Loucy (cell line): ENCODE measurements around the gene SH3BP5.

Experiments
- H2AFZ ChIP-seq: fragments of 200-600 bp; sonication (generic); 2 replicates; pipeline ENCODE4 v1.6.0; 2016; ENCODE audit warnings: antibody characterized with exemption, mild to moderate bottlenecking, low read length, moderate library complexity
- H3F3A ChIP-seq: fragments of 200-600 bp; 2 replicates; pipeline ENCODE4 v1.6.0; 2016; ENCODE audit warnings: antibody characterized with exemption, low read depth, mild to moderate bottlenecking
- H3K27me3 ChIP-seq: fragments of 200-600 bp; sonication (generic); 2 replicates; pipeline ENCODE4 v1.6.1; 2014; ENCODE audit warnings: low read length, mild to moderate bottlenecking; ENCODE audit not compliant: insufficient read depth, poor library complexity, severe bottlenecking
- H3K36me3 ChIP-seq: fragments of 200-600 bp; sonication (generic); 2 replicates; pipeline ENCODE4 v1.6.1; 2016; ENCODE audit warnings: low read length; ENCODE audit not compliant: insufficient read depth
- H3K4me1 ChIP-seq: fragments of 200-600 bp; sonication (generic); 2 replicates; pipeline ENCODE4 v1.5.1; 2014; ENCODE audit warnings: low read length, mild to moderate bottlenecking; ENCODE audit not compliant: insufficient read depth, poor library complexity, severe bottlenecking
- H3K4me2 ChIP-seq: fragments of 200-600 bp; sonication (generic); 2 replicates; pipeline ENCODE4 v1.6.0; 2014; ENCODE audit warnings: antibody characterized with exemption, low read length, low read depth, mild to moderate bottlenecking; ENCODE audit not compliant: poor library complexity, severe bottlenecking
- H3K4me3 ChIP-seq: fragments of 200-600 bp; sonication (generic); 2 replicates; pipeline ENCODE4 v1.5.1; 2014; ENCODE audit warnings: low read length, mild to moderate bottlenecking, mixed read lengths; ENCODE audit not compliant: poor library complexity, severe bottlenecking
- H3K79me2 ChIP-seq: fragments of 200-600 bp; sonication (generic); 2 replicates; pipeline ENCODE4 v1.6.1; 2014; ENCODE audit warnings: low read length; ENCODE audit not compliant: insufficient read depth
- H3K9ac ChIP-seq: fragments of 200-600 bp; sonication (generic); 2 replicates; pipeline ENCODE4 v1.6.0; 2014; ENCODE audit warnings: mild to moderate bottlenecking, low read depth, low read length, moderate library complexity; ENCODE audit not compliant: poor library complexity, severe bottlenecking
- H3K9me2 ChIP-seq: fragments of 200-600 bp; sonication (generic); replicated peaks from 2 replicates; pipeline ENCODE4 v1.6.1; 2016; ENCODE audit warnings: low read depth, low read length, mixed read lengths
- H3K9me3 ChIP-seq: fragments of 200-600 bp; sonication (generic); 2 replicates; pipeline ENCODE4 v1.6.1; 2014; ENCODE audit warnings: mild to moderate bottlenecking, antibody characterized with exemption, low read length, low read depth; ENCODE audit not compliant: insufficient read depth
- H4K20me1 ChIP-seq: fragments of 200-600 bp; sonication (generic); 2 replicates; pipeline ENCODE4 v1.6.0; 2014; ENCODE audit warnings: antibody characterized with exemption, low read length, mild to moderate bottlenecking; ENCODE audit not compliant: insufficient read depth, poor library complexity, severe bottlenecking
- EZH2phosphoT487 ChIP-seq: fragments of 200-600 bp; IDR thresholded peaks from 2 replicates; pipeline ENCODE4 v1.6.1; 2018; ENCODE audit warnings: antibody characterized with exemption, mild to moderate bottlenecking, moderate library complexity, borderline replicate concordance
- TF ChIP-seq, protein P1 (sequence below): fragments of 200-600 bp; sonication (generic); conservative IDR thresholded peaks from 2 replicates; pipeline ENCODE4 v1.5.1; 2014; ENCODE audit warnings: mild to moderate bottlenecking, antibody characterized with exemption, low read length

The SH3BP5 gene

GRCh38 chr3:15229262-15229661 is 103.1 kb downstream of the SH3BP5 start:
- H3K4me3 ChIP-seq, result no peak overlapping the region

DNA sequence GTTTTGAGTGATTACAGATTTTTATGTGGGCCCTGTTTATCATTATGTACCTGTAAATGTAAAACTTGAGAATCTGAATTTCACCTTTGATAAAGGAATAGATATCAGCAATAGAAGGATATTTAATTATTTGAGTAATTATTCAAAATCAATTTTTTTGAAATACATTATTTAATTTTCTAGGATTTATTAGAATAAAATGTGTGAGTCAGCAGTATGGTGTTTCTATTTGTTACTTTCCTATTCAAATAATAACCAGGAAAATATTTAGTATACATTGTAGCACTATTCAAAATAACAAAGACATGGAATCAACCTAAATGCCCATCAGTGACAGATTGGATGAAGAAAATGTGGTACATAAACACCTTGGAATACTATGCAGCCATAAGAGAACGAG is 104.2 kb downstream of the SH3BP5 start:
- no peak overlapping the region for H3K9ac ChIP-seq
- H3K79me2 ChIP-seq, result no peaks in the 10 kb centered on the region
- peaks cover 58% of the 10 kb centered on the region; the same call in 1 of the 2 replicates for H3K36me3 ChIP-seq
- H2AFZ ChIP-seq, result no peak overlapping the region
- no peak overlapping the region for H3K4me3 ChIP-seq
- H3K4me2 ChIP-seq, result no peak overlapping the region
- H4K20me1 ChIP-seq, result no peaks in the 10 kb centered on the region
- H3K27me3 ChIP-seq, result no peaks in the 10 kb centered on the region
- H3K9me2 ChIP-seq, result no peaks in the 10 kb centered on the region
- H3K4me1 ChIP-seq, result no peaks in the 10 kb centered on the region
- no peak for TF ChIP-seq EZH2phosphoT487
- TF ChIP-seq, protein P1, sequence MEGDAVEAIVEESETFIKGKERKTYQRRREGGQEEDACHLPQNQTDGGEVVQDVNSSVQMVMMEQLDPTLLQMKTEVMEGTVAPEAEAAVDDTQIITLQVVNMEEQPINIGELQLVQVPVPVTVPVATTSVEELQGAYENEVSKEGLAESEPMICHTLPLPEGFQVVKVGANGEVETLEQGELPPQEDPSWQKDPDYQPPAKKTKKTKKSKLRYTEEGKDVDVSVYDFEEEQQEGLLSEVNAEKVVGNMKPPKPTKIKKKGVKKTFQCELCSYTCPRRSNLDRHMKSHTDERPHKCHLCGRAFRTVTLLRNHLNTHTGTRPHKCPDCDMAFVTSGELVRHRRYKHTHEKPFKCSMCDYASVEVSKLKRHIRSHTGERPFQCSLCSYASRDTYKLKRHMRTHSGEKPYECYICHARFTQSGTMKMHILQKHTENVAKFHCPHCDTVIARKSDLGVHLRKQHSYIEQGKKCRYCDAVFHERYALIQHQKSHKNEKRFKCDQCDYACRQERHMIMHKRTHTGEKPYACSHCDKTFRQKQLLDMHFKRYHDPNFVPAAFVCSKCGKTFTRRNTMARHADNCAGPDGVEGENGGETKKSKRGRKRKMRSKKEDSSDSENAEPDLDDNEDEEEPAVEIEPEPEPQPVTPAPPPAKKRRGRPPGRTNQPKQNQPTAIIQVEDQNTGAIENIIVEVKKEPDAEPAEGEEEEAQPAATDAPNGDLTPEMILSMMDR, result no peak
- no peaks in the 10 kb centered on the region for H3K9me3 ChIP-seq
- H3F3A ChIP-seq, result no peaks in the 10 kb centered on the region

More at GRCh38 chr3:15229262-15229661, 103.1 kb downstream of the SH3BP5 start:
- no peaks in the 10 kb centered on the region for H3K9me2 ChIP-seq
- no peaks in the 10 kb centered on the region for H4K20me1 ChIP-seq
- no peak overlapping the region for H3K4me2 ChIP-seq
- TF ChIP-seq EZH2phosphoT487, result no peak
- TF ChIP-seq, protein P1, result no peak
- no peaks in the 10 kb centered on the region for H3K4me1 ChIP-seq
- H3K27me3 ChIP-seq, result no peaks in the 10 kb centered on the region
- H3K9me3 ChIP-seq, result no peaks in the 10 kb centered on the region
- H3F3A ChIP-seq, result no peaks in the 10 kb centered on the region
- H3K9ac ChIP-seq, result no peak overlapping the region
- no peak overlapping the region for H2AFZ ChIP-seq
- peaks cover 56% of the 10 kb centered on the region; the same call in 1 of the 2 replicates for H3K36me3 ChIP-seq
- no peaks in the 10 kb centered on the region for H3K79me2 ChIP-seq

- Histone ChIP-seq H3K36me3 (peaks cover 63% of the 10 kb centered on the region; the same call in 1 of the 2 replicates), H3K9ac (no peak overlapping the region), H3K9me3 (no peaks in the 10 kb centered on the region), H3K9me2 (no peaks in the 10 kb centered on the region), H3K27me3 (no peaks in the 10 kb centered on the region), H3K4me3 (no peak overlapping the region), H3K4me1 (no peaks in the 10 kb centered on the region), H3K79me2 (no peaks in the 10 kb centered on the region), H4K20me1 (no peaks in the 10 kb centered on the region), H2AFZ (no peak overlapping the region), H3K4me2 (no peak overlapping the region), H3F3A (no peaks in the 10 kb centered on the region)
- TF ChIP-seq, protein P1, result no peak
- no peak for TF ChIP-seq EZH2phosphoT487
Observed at GRCh38 chr3:15223685-15224572, 108.5 kb downstream of the SH3BP5 start.
